PC-3 (cell line): Measurements from ENCODE around the gene EYS. TPM values are rescaled to one million over a fixed set of nuclear protein-coding genes. Genes with fewer than 3 reads are reported as not detected.

Experiments used
- ATAC-seq: fragments of 200-7000 bp; cut with Tn5 transposase; 2 replicates; pipeline ENCODE4 v1.9.1; 2020; ENCODE audit warnings: mild to moderate bottlenecking, moderate library complexity
- BruUV-seq: library from RNA; stranded (reverse); fragments of 400-500 nt; replicated peaks from 2 replicates; lab custom pipeline; 2021; lab: Mats Ljungman, UMichigan
- CTCF ChIA-PET: fragments of 300-600 bp; sonication (Branson Sonifier 250); formaldehyde crosslinking; loops from one replicate; lab custom pipeline; 2022; ENCODE audit warnings: antibody characterized with exemption; lab: Charles Lee
- POLR2A ChIA-PET: fragments of 300-600 bp; sonication (Branson Sonifier 250); formaldehyde crosslinking; loops from one replicate; lab custom pipeline; 2022; ENCODE audit warnings: antibody characterized with exemption; ENCODE audit not compliant: unreplicated experiment; lab: Charles Lee
- DNase-seq: peaks from one replicate; pipeline ENCODE4 v3.0.0-alpha.2; 2015
- H2AFZ ChIP-seq: fragments of 300-600 bp; sonication (generic); 2 replicates; pipeline ENCODE4 v1.6.0; 2016; ENCODE audit warnings: antibody characterized with exemption, low read length
- H3F3A ChIP-seq: fragments of 300-600 bp; sonication (generic); one replicate; pipeline ENCODE4 v1.6.0; 2017; ENCODE audit warnings: antibody characterized with exemption, low read length, control low read depth, mild to moderate bottlenecking; ENCODE audit not compliant: unreplicated experiment
- H3K27ac ChIP-seq: fragments of 300-600 bp; sonication (generic); 2 replicates; pipeline ENCODE4 v1.5.1; 2016; ENCODE audit warnings: mild to moderate bottlenecking, low read length
- H3K27me3 ChIP-seq: fragments of 300-600 bp; sonication (generic); 2 replicates; pipeline ENCODE4 v1.6.1; 2016; ENCODE audit warnings: low read length, mixed read lengths
- H3K36me3 ChIP-seq: fragments of 300-600 bp; sonication (generic); 2 replicates; pipeline ENCODE4 v1.6.1; 2016; ENCODE audit warnings: low read depth, mixed run types, low read length, mixed read lengths
- H3K4me1 ChIP-seq: fragments of 300-600 bp; sonication (generic); 2 replicates; pipeline ENCODE4 v1.5.1; 2016; ENCODE audit warnings: low read length; ENCODE audit not compliant: insufficient read depth
- H3K4me2 ChIP-seq: fragments of 300-600 bp; sonication (generic); 2 replicates; pipeline ENCODE4 v1.6.0; 2016; ENCODE audit warnings: low read length
- H3K4me3 ChIP-seq: fragments of 300-600 bp; sonication (generic); 2 replicates; pipeline ENCODE4 v1.5.1; 2016; ENCODE audit warnings: mild to moderate bottlenecking, low read length, mixed read lengths
- H3K79me2 ChIP-seq: fragments of 300-600 bp; sonication (generic); 2 replicates; pipeline ENCODE4 v1.6.1; 2017; ENCODE audit warnings: low read length, mixed read lengths
- H3K9ac ChIP-seq: fragments of 300-600 bp; sonication (generic); 2 replicates; pipeline ENCODE4 v1.6.0; 2016; ENCODE audit warnings: mild to moderate bottlenecking, low read length
- H3K9me2 ChIP-seq: fragments of 300-600 bp; sonication (generic); replicated peaks from 2 replicates; pipeline ENCODE4 v1.6.1; 2016; ENCODE audit warnings: mixed run types, low read length, mixed read lengths
- H3K9me3 ChIP-seq: fragments of 300-600 bp; sonication (generic); 2 replicates; pipeline ENCODE4 v1.6.1; 2016; ENCODE audit warnings: low read length, mixed read lengths
- H4K20me1 ChIP-seq: fragments of 300-600 bp; sonication (generic); 2 replicates; pipeline ENCODE4 v1.6.1; 2016; ENCODE audit warnings: low read length, mixed read lengths
- CTCF ChIP-seq: fragments of 300-600 bp; sonication (generic); conservative IDR thresholded peaks from 2 replicates; pipeline ENCODE4 v1.5.1; 2017; ENCODE audit warnings: antibody characterized with exemption, low read depth, mild to moderate bottlenecking, low read length
- EZH2 ChIP-seq: fragments of 300-600 bp; sonication (generic); IDR thresholded peaks from one replicate; pipeline ENCODE4 v1.6.1; 2017; ENCODE audit warnings: antibody characterized with exemption, mild to moderate bottlenecking, low read length; ENCODE audit not compliant: unreplicated experiment
- EZH2phosphoT487 ChIP-seq: fragments of 300-600 bp; sonication (generic); IDR thresholded peaks from 2 replicates; pipeline ENCODE4 v1.6.1; 2018; ENCODE audit warnings: mild to moderate bottlenecking, antibody characterized with exemption, low read length, borderline replicate concordance
- intact Hi-C: fragments of 100-400 bp; cut with micrococcal nuclease; formaldehyde crosslinking; loops from 2 replicates; pipeline ENCODE4 v1.9.0; 2023
- total RNA-seq: library from RNA; depleted of rRNA; stranded (reverse); fragments of >200 nt; gene quantifications from 2 replicates; pipeline ENCODE4 v1.2.3, GENCODE V29; 2014

EYS gene
- total RNA-seq, 1 experiment from 2014 or later, result 0.07 TPM

GRCh38 chr6:63868351-63868750, 1838.7 kb downstream of the EYS start:
- Histone ChIP-seq H3K9me2 (no peaks in the 10 kb centered on the region), H3K36me3 (no peaks in the 10 kb centered on the region), H4K20me1 (no peaks in the 10 kb centered on the region), H3K4me1 (peaks cover under 1% of the 10 kb centered on the region), H2AFZ (no peak overlapping the region), H3K9ac (no peak overlapping the region), H3K9me3 (no peaks in the 10 kb centered on the region), H3F3A (no peaks in the 10 kb centered on the region), H3K4me2 (no peak overlapping the region), H3K27ac (no peak overlapping the region), H3K27me3 (no peaks in the 10 kb centered on the region), H3K4me3 (no peak overlapping the region), H3K79me2 (no peaks in the 10 kb centered on the region)
- no TSS peak for BruUV-seq
- intact Hi-C loops, result no loop called here
- TF ChIP-seq CTCF (no peak), EZH2 (no peak), EZH2phosphoT487 (no peak)
- ChIA-PET POLR2A (no interaction called here), CTCF (no interaction called here)
- DNase-seq (no peak), ATAC-seq (no peak)

- H2AFZ ChIP-seq, result no peak overlapping the region
- H3K27me3 ChIP-seq, result no peaks in the 10 kb centered on the region
- no peaks in the 10 kb centered on the region for H4K20me1 ChIP-seq
- ChIA-PET CTCF (no interaction called here), POLR2A (interaction anchor here (0.5 kb wide), 1 partner anchor 44 kb away, joined by 12 read pairs; no protein-coding TSS in a partner anchor)
- intact Hi-C loops, result no loop called here
- peaks cover 15% of the 10 kb centered on the region for H3K4me1 ChIP-seq
- no peak overlapping the region for H3K9ac ChIP-seq
- no peak overlapping the region for H3K27ac ChIP-seq
- no peaks in the 10 kb centered on the region for H3F3A ChIP-seq
- TF ChIP-seq EZH2phosphoT487, result no peak
- no peak for TF ChIP-seq CTCF
- no peak for TF ChIP-seq EZH2
- ATAC-seq, result no peak
- no peaks in the 10 kb centered on the region for H3K36me3 ChIP-seq
- no peak overlapping the region for H3K4me2 ChIP-seq
- H3K9me3 ChIP-seq, result no peaks in the 10 kb centered on the region
- no peaks in the 10 kb centered on the region for H3K79me2 ChIP-seq
- DNase-seq, result no peak
- no TSS peak for BruUV-seq
- H3K9me2 ChIP-seq, result no peaks in the 10 kb centered on the region
- no peak overlapping the region for H3K4me3 ChIP-seq
Measured at GRCh38 chr6:63864671-63865318, 1842.2 kb downstream of the EYS start.

- H3K9me2 ChIP-seq, result no peaks in the 10 kb centered on the region
Measured at GRCh38 chr6:63864061-63864460, 1843.0 kb downstream of the EYS start.

More at GRCh38 chr6:63864061-63864460, 1843.0 kb downstream of the EYS start:
- no peaks in the 10 kb centered on the region for H3K79me2 ChIP-seq
- H3K27me3 ChIP-seq, result no peaks in the 10 kb centered on the region
- H3F3A ChIP-seq, result no peaks in the 10 kb centered on the region
- ChIA-PET CTCF (no interaction called here), POLR2A (no interaction called here)
- peaks cover 15% of the 10 kb centered on the region for H3K4me1 ChIP-seq
- H3K4me3 ChIP-seq, result no peak overlapping the region
- ATAC-seq (no peak), DNase-seq (no peak)
- H3K9ac ChIP-seq, result no peak overlapping the region
- H3K9me3 ChIP-seq, result no peaks in the 10 kb centered on the region
- no peaks in the 10 kb centered on the region for H4K20me1 ChIP-seq
- intact Hi-C loops, result no loop called here
- H3K27ac ChIP-seq, result no peak overlapping the region
- no peak overlapping the region for H2AFZ ChIP-seq
- no peaks in the 10 kb centered on the region for H3K36me3 ChIP-seq
- H3K4me2 ChIP-seq, result no peak overlapping the region
- BruUV-seq, result no TSS peak
- TF ChIP-seq EZH2 (no peak), CTCF (no peak), EZH2phosphoT487 (no peak)
